ENCODE data around the gene SPEG.

Gene SPEG

DNA sequence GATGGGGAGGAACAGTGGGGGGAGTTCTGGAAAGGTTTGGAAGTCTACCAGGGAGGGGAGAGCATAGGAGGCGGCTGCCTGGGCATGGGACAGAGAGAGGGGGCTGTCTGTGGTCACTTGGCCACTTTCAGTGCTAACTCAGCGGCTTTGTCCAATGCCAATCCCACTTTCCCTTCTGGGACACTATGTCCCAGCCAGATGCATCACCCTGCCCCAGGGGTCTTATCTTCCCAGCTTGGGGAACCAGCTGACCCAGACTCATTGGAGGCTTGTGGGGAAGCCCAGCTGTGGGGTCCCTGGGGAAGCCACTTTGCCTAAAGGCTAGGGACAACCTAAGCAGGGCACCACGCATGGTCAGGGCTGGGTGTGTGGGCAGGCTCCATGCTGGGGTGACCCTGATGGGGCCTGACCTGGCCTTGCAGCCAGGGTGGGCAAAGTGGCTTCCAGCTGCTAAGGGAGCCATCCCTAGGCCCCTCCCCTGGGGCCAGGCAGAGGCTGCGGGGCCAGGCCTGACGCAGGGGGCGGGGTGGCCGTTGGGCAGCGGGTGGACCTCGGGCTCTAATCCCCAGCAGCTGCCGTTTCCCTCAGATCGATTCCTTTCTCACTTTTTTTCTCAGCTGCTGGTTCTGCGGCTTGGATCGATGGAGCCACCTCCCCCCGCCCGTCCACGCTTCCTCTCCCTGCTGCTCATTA lies 78.0 kb downstream of the SPEG start:
- DNase-seq (ENCODE audit: low read depth in 2 of 2), result no peak

DNA sequence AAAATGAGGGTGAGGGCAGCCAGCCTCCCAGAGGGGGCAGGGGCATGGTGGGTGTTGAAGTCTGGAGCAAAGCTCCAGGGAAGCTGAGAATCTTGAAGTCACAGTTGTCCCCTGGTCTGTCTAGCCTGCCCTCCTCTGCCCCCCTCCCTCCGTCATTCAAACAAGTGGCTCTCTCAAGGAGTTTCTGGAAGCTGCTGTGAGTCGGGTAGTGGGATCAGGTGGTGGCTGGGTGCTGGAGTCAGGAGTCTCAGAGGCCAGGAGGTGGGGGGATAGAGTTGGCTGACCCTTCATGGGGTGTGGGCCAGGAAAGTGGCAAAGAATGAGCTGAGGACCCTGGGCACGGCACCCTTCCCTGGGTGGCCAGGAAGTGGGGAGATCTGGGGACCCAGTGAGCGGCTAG lies 79.1 kb downstream of the SPEG start:
- DNase-seq (ENCODE audit: low read depth in 2 of 2), result no peak

DNA sequence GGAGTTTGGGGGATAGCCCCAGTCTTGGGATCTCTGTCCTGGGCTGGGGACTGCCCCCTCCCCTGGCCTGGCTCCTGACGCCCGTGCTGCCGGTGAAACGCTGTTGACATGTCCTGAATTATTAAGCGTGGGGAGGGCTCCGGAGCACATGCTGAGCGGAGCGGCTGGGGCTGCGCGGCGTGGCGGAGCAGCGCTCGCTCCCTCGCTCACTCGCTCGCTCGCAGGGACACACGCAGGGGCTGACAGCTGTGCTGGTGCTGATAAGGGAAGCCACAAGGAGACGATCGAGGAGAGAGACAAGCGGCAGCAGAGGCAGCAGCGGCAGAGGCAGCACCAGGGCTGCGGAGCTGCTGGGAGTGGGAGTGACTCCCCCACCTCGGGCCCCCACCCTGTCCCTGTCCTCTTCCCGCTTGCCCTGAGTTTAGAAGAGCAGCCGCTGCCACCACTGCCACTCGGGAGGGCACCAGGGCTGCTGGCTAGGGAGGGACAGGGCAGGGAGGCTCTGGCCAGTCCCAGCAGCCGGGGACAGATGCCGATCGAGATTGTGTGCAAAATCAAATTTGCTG lies 79.6 kb downstream of the SPEG start, which contains the start of gene ASIC4:
Gene ASIC4 (plus strand): TSS at position 287 of the 566 bp plus-strand sequence. CDS start 243 bp downstream, at position 530.
- DNase-seq (ENCODE audit: low read depth in 2 of 2), result no peak

DNA sequence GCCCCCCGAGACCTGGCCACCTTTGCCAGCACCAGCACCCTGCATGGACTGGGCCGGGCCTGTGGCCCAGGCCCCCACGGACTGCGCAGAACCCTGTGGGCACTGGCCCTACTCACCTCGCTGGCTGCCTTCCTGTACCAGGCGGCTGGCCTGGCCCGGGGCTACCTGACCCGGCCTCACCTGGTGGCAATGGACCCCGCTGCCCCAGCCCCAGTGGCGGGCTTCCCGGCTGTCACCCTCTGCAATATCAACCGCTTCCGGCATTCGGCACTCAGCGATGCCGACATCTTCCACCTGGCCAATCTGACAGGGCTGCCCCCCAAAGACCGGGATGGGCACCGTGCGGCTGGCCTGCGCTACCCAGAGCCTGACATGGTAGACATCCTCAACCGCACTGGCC lies 80.2 kb downstream of the SPEG start:
- no peak for DNase-seq (ENCODE audit: low read depth in 2 of 2)

DNA sequence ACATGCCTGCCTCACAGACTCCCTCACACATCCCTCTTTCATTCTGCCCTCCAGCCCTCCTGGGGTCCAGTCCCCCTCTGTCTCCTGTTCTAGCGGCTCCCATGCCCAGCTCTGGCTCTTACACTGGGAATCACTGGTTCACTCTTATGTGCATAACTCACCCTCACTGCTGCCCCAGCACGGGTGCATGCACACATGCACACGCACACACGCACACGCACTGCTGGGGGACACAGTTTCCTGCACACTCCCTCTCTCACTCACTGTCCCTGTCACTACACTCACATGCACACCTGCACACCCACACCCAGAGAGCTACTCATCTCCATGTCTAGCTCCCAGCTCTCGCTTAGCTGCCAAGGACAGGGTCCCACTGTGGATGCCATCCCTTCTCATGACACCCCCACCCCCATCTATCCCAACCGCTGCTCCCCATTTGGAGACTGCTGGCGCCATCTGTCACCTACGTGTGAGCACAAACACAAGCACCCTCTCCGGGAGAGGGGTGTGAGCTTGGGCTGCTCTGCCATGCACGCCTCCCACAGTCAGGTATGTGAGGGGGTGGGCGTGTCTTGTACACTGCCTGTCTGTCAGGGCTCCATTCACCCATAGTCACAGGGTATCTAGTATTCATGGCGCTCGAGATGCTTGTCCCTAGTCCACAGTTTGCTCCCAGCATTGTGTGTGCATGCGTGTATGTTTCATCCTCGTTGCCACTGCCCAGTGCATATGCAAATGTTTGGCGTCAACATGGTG lies 81.4 kb downstream of the SPEG start:
- no peak for DNase-seq (ENCODE audit: low read depth in 2 of 2)

DNA sequence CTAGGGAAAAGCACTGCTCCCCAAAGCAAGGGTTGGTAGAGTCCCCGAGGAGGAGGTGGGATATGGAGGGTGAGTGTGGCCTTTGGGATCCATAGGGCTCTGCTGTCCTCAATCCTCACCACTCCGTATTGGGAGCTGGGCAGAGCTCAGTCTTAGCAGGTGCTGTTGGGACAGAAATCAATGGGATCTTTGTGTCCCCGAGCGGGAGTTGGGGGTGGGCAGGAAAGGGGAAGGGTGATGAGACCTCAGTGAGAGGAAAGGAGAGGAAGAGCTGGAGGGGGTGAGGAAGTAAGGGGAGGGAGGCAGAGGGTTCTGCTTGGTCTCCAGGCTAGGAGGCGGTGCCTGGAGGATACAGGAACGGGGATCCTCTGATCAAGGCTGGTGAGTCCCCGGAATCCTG lies 82.2 kb downstream of the SPEG start:
- no peak for DNase-seq (ENCODE audit: low read depth in 2 of 2)

DNA sequence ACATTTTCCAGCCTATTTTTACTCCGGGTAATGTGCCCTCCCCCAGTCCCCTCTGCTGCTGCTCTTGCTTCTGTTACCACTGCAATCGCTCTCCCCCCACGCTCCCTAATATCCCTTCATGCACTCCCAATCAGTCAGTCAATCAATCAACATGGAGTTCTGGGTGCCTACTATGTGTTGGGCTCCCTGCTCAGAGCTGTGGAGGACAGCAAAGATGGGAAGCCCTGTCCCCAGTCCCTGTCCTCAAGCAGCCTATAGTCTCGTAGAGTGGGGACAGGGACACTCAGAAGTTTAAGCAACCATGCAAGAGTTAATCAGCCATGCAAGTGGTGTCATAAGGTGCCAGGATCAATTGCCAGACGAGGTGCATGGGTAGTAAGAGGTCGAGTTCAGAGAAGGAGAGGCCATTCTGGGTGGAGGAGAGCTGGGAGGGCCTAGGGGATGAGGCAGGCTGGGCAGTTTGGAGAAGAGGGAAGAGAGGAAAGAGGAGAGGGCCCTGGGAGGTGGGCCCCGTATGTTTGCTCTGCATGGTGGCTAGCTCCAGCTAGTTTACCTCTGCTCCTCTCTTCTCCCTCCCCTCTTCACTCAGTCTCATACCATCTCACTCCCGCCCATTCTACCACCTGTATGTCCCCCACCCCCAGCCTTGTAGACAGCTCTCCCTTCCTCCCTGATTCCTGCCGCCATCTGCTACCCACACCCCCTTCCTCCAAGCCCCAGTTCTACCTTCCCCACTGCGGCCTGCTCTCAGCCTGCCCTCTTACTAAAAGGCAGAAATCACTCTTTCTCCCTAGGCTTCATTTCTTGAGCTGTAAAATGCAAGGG lies 83.5 kb downstream of the SPEG start:
- no peak for DNase-seq (ENCODE audit: low read depth in 2 of 2)

DNA sequence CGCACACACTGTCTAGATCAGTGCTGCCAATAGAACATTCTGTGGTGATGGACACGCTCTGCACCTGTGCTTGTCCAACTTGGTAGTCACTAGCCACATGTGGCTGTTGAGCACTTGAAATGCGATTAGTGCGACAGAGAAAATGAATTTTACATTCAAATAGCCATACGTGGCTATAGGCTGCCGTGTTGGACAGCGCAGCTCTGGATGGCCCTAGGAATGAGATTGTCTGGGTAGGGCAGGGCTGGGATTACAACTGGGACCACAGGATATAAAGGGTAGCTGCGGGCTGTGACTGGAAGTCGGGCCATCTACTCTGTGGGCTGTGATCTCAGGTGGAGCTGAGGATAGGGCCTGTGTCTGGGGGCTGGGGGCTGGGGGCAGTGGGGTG lies 84.9 kb downstream of the SPEG start:
- DNase-seq (ENCODE audit: low read depth in 2 of 2), result no peak

DNA sequence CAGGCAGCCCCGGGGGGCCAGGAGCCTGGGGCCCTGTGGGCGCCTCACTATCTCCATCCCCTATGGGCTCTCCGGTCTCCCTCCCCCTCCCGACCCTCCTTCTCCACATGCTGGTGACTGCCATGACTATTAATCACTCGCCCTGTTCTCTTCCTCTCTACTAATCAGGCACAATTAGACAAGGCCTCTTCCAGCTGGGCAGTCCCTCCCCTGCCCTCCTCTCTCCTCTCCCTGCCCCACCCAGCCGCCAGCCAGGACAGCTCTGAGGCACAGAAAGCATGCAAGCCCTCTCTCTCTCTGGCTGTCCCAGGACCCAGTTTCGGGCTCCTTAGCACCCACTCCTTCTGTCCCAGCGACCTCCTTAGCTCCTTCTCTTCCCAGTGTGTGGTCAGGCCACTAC lies 85.4 kb downstream of the SPEG start:
- DNase-seq (ENCODE audit: low read depth in 2 of 2), result no peak

DNA sequence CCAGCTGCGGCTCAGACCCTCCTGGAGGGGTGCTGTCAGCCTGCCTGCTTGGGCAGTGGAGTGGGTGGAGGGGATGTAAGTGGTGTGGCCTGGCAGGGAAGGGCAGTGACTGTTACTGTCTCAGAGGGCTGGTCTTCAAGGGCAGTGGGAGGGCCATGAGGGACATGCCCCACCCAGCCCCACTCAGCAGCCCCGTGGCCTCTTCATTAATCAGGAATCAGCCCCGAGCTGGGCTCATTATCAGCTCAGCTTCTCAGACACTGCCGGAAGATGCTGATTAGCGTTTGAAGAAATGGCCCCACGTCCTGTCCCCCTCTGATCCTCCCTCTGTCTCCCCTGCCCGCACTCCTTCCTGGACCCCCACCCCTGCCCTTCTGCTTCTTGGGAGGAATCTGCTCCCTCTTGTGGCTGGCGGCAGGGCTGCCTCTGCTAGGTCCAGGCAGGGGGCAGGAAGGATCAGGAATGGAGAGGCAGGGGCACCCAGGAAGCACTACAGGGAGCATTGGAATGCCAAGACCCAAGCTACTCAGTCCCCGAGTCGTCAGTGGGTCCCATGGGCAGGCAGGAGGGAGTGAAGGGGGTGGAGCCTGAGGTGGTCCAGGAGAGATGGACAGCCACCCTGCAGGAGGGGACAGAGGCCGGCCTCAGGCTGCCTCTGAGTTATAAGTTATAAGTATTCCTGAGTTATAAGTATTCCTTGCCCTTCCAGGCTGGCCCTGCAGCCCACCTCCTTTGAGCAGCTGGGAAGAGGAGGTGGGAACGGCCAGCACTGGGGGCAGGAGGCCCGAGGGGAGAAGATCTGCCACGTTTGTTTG lies 86.6 kb downstream of the SPEG start:
- DNase-seq (ENCODE audit: low read depth in 2 of 2), result no peak

DNA sequence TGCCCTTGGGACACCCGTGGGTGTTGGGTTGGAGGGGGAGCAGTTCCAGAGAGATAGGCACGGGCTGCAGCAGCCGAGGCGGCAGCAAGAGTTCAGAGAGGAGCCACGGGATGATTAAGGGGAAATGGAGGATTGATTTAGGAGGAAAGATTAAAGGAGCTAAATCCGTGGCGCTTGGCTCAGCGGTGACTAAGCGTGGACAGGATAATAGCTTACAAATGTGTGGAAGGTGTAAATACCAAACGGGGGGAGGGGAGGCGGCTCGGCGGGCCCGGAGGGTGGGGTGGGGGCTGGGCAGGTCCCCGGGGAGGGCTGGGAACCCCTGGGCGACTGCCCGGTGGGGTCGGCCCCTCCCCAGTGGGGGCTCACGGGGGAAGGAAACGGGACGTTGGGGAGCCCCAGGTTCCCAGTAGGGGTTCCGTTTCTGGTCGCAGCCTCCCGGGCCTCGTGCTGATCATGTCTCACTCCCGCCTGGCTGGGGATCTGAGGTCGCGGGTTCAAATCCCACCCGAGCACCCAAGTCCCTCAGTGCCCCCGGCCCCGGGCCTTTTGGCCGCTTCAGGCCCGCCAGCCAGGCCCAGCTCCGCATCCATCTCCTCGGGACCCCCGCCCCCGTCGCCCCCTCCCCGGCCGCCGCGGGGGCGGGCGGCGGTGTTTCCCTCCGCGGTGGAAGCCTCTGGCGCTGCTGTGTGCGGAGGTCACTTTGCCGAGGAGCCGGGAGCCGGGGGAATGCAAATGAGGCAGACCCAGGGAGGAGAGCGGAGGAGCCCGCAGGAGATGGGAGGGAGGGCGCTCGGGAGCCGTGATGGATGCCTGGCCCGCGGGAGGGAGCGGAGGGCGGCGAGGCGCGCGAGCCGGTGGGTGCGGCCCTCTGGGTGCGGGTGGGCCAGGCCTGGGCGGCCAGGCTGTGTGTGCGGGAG lies 87.7 kb downstream of the SPEG start:
- no peak for DNase-seq (ENCODE audit: low read depth in 2 of 2)

DNA sequence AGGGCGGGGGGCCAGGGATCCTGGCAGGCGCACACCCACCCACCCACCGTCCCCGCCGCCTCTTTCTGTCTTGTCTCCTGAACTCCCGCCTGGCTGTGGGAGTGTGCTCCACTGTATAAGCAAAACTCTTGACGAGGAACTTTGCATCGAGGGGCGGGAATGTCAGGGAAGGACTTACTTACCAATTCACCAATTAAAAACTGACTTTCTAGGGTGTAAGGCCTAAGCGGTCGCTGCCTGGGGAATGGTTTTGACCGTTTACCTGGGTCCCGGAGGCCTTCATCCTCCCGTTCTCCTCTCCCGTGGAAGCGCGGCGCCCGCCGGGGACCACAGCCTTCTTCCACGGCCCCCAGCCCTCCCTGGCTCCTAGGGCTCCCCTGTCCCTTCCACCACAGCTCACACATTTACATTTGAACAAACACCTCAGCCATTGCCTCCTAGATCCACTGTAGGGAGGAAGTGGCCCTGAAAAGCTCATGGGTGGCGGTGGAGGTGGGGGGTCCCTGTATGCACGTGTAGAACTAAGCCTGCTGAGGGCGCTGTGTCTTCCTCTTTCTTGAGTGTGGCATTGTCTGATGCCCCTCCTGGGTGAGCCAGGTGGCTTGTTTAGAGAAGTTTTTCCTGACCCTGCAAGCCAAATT lies 88.5 kb downstream of the SPEG start:
- no peak for DNase-seq (ENCODE audit: low read depth in 2 of 2)

DNA sequence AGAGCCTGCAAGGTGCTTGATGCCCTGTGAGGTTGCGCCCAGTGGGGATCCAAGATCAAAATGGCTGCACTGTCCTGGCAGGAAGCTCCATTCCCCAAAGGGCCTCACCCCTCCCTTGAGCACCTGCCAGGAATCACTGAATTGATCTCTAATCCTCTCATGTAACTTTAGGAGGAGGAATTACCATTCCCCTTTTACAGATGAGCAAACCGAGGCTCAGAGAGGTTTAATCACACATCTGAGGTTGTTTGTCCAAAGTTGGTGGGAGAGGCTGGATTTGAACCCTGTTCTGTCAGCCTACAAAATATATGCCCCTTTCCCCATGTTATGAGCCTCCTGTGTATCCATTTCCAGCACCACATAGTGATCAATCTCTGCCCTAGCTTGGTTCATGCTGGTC lies 90.2 kb downstream of the SPEG start:
- DNase-seq (ENCODE audit: low read depth in 2 of 2), result no peak

DNA sequence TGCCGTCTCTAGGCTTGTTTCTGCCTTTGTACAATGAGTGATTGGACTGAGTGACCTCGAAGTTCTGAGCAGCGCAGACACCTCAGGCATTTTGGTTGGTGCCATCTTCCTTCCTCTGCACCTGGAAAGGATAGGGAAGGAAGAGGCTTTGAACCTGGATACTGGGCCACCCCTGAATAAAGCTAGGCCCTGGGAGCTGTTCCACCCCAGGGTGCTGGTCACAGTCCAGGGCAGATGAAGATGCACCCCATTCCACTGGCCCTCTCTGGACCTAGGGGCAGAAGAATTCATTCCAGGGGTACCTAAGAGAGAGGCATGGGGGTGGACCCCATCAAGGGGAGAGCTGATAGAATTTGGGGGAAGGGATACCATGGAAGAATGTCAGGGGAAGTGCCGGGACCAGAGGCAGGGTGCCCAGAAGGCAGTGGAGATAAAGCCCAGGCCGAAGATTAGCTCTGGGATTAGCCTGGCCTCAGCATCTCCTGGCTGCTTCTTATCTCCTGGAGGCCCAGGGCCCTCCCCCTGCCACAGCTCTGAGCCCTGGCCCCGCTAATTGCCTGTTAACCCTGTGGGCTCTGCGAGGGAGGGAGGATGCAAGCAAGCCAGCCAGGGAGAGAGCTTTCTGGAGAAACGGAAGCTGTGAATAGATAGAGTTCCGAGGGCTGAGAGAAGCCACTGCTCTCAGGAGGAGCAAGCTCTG lies 91.0 kb downstream of the SPEG start:
- DNase-seq (ENCODE audit: low read depth in 2 of 2), result no peak

DNA sequence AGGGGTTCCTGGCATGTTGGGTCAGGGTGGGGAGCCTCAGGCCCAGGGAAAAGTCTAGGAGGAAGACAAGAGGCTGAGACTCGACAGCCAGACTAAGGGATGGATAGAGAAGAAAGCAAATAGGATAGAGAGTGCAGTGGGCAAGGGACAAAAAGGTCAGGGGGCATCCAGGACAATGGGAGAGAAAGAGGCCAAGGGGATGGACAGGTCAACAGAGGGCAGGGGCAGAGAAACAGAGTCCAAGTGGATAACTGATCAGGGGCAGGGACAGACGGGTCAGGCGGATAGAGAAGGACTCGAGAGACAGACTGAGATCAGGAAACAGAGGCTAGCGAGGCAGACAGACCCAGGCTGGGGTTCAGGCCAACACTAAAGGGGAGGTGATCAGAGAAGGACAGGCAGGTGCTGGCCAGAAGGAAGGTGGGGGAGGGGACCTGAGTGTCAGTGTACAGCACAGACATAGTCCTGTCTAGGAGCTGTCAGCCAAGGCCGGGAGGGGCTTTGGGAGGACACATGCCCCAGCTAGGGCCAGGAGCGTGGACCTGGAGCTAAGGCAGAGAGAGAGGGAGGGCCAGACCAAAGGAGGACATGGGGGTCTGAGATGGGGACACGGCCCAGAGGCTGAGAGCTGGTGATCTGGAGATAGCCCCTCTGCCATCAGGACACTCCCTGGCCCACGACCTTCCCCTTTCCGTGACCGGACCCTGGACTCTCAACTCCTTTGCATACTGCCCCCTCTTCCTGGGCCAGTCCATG lies 91.9 kb downstream of the SPEG start:
- no peak for DNase-seq (ENCODE audit: low read depth in 2 of 2)

DNA sequence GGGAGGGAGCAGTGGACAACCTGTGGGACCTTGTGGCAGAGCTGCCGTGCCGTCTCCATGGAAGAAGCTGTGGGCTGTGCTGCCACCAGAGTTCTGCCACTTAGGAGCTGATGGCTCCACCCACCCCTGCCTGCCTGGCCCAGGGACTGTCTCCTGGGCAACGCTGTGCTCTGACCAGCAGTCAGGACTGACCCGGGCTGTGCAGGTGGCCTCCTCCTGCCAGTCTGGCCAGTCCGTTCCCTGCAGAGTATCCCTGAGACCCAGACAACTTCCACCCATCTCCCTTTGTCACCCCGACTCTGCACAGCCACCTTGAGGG lies 92.4 kb downstream of the SPEG start:
- DNase-seq (ENCODE audit: low read depth in 2 of 2), result no peak

DNA sequence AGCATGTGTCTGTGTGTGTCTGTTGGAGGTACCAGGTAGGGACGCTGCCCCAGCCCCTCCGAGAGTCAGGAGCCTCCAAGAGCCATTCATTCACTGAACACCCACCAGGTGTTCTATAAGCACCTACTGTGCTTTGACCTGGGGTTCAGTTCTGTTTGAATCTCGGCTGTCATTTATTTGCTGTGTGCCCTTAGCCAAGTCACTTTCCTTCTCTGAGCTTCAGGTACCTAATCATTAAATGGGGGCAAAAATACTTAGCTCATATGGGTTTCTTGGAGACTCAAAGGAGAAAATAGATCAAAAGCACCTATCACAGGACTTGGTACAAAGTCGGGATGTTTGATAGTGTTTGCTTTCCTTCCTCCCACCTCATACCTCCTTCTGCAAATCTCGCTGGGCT lies 92.8 kb downstream of the SPEG start:
- DNase-seq (ENCODE audit: low read depth in 2 of 2), result no peak

Data from stimulated activated CD4-positive, alpha-beta T cell treated with anti-CD3 and anti-CD28 coated beads, Interleukin-4, amount 100 ng/mL, for 48 hours (primary cell).